ENCODE measurements around the gene JAKMIP2.

JAKMIP2 gene

GRCh38 chr5:147666419-147666818, 116.1 kb downstream of the JAKMIP2 start:
- in situ Hi-C loops (cut with MboI; ENCODE audit: low sequenced_read_pairs), result no loop called here

GRCh38 chr5:147661541-147661940, 121.0 kb downstream of the JAKMIP2 start:
- in situ Hi-C loops (cut with MboI; ENCODE audit: low sequenced_read_pairs), result no loop called here

- in situ Hi-C loops (cut with MboI; ENCODE audit: low sequenced_read_pairs), result no loop called here
Observed at GRCh38 chr5:147659166-147659929, 123.2 kb downstream of the JAKMIP2 start.

GRCh38 chr5:147658293-147658932, 124.1 kb downstream of the JAKMIP2 start:
- in situ Hi-C loops (cut with MboI; ENCODE audit: low sequenced_read_pairs), result no loop called here

- in situ Hi-C loops (cut with MboI; ENCODE audit: low sequenced_read_pairs), result loop anchor here (25.0 kb wide), 1 partner anchor 164 kb away; no protein-coding TSS in a partner anchor
Observed at GRCh38 chr5:147648597-147648996, 133.9 kb downstream of the JAKMIP2 start.

GRCh38 chr5:147645197-147645596, 137.3 kb downstream of the JAKMIP2 start:
- in situ Hi-C loops (cut with MboI; ENCODE audit: low sequenced_read_pairs), result loop anchor here (25.0 kb wide), 1 partner anchor 167 kb away; no protein-coding TSS in a partner anchor

GRCh38 chr5:147644460-147644859, 138.1 kb downstream of the JAKMIP2 start:
- in situ Hi-C loops (cut with MboI; ENCODE audit: low sequenced_read_pairs), result loop anchor here (25.0 kb wide), 1 partner anchor 168 kb away; no protein-coding TSS in a partner anchor

GRCh38 chr5:147643142-147643541, 139.4 kb downstream of the JAKMIP2 start:
- in situ Hi-C loops (cut with MboI; ENCODE audit: low sequenced_read_pairs), result loop anchor here (25.0 kb wide), 1 partner anchor 169 kb away; no protein-coding TSS in a partner anchor

- in situ Hi-C loops (cut with MboI; ENCODE audit: low sequenced_read_pairs), result loop anchor here (25.0 kb wide), 1 partner anchor 170 kb away; no protein-coding TSS in a partner anchor
Observed at GRCh38 chr5:147642666-147643065, 139.9 kb downstream of the JAKMIP2 start.

GRCh38 chr5:147639321-147639720, 143.2 kb downstream of the JAKMIP2 start:
- in situ Hi-C loops (cut with MboI; ENCODE audit: low sequenced_read_pairs), result loop anchor here (25.0 kb wide), 1 partner anchor 173 kb away; no protein-coding TSS in a partner anchor

GRCh38 chr5:147636729-147636984, 145.9 kb downstream of the JAKMIP2 start:
- in situ Hi-C loops (cut with MboI; ENCODE audit: low sequenced_read_pairs), result loop anchor here (25.0 kb wide), 1 partner anchor 176 kb away; no protein-coding TSS in a partner anchor

- in situ Hi-C loops (cut with MboI; ENCODE audit: low sequenced_read_pairs), result loop anchor here (25.0 kb wide), 1 partner anchor 176 kb away; no protein-coding TSS in a partner anchor
Observed at GRCh38 chr5:147635882-147636728, 146.4 kb downstream of the JAKMIP2 start.

- in situ Hi-C loops (cut with MboI; ENCODE audit: low sequenced_read_pairs), result loop anchor here (25.0 kb wide), 1 partner anchor 177 kb away; no protein-coding TSS in a partner anchor
Observed at GRCh38 chr5:147635439-147635838, 147.1 kb downstream of the JAKMIP2 start.

GRCh38 chr5:147633173-147633572, 149.4 kb downstream of the JAKMIP2 start:
- in situ Hi-C loops (cut with MboI; ENCODE audit: low sequenced_read_pairs), result loop anchor here (25.0 kb wide), 1 partner anchor 179 kb away; no protein-coding TSS in a partner anchor

- in situ Hi-C loops (cut with MboI; ENCODE audit: low sequenced_read_pairs), result loop anchor here (25.0 kb wide), 1 partner anchor 181 kb away; no protein-coding TSS in a partner anchor
Observed at GRCh38 chr5:147631428-147632003, 151.0 kb downstream of the JAKMIP2 start.

- in situ Hi-C loops (cut with MboI; ENCODE audit: low sequenced_read_pairs), result loop anchor here (25.0 kb wide), 1 partner anchor 183 kb away; no protein-coding TSS in a partner anchor
Observed at GRCh38 chr5:147629196-147629595, 153.3 kb downstream of the JAKMIP2 start.

- in situ Hi-C loops (cut with MboI; ENCODE audit: low sequenced_read_pairs), result loop anchor here (25.0 kb wide), 1 partner anchor 184 kb away; no protein-coding TSS in a partner anchor
Observed at GRCh38 chr5:147628058-147628895, 154.3 kb downstream of the JAKMIP2 start.

- in situ Hi-C loops (cut with MboI; ENCODE audit: low sequenced_read_pairs), result loop anchor here (25.0 kb wide), 1 partner anchor 186 kb away; no protein-coding TSS in a partner anchor
Observed at GRCh38 chr5:147626464-147626863, 156.1 kb downstream of the JAKMIP2 start.

- in situ Hi-C loops (cut with MboI; ENCODE audit: low sequenced_read_pairs), result no loop called here
Observed at GRCh38 chr5:147621016-147621415, 161.5 kb downstream of the JAKMIP2 start.
